ENCODE measurements around the gene OR8B12.

Gene OR8B12

GRCh38 chr11:124543554-124543953 is at the start of gene OR8B12:
Gene OR8B12 (minus strand): TSS chr11:124543654. CDS start chr11:124543654, 0 bp downstream.
- Histone ChIP-seq H3K4me1 (ENCODE audit: control insufficient read depth, low read depth, low read length) (no peaks in the 10 kb centered on the region), H3K27me3 (ENCODE audit: control insufficient read depth, insufficient read depth, low read length) (no peaks in the 10 kb centered on the region), H3K36me3 (ENCODE audit: control insufficient read depth, low read depth, low read length) (no peaks in the 10 kb centered on the region), H3K4me3 (ENCODE audit: low read length) (no peak within 1 kb of the TSS), H3K9me3 (ENCODE audit: control insufficient read depth, low read depth, low read length) (no peaks in the 10 kb centered on the region), H3K27ac (ENCODE audit: low read length) (no peak within 1 kb of the TSS), H3K9ac (ENCODE audit: low read length) (no peak within 1 kb of the TSS)

- no peak overlapping the region for H3K4me3 ChIP-seq (ENCODE audit: low read length)
- no peaks in the 10 kb centered on the region for H3K27me3 ChIP-seq (ENCODE audit: control insufficient read depth, insufficient read depth, low read length)
- no peaks in the 10 kb centered on the region for H3K4me1 ChIP-seq (ENCODE audit: control insufficient read depth, low read depth, low read length)
- H3K36me3 ChIP-seq (ENCODE audit: control insufficient read depth, low read depth, low read length) = no peaks in the 10 kb centered on the region
- H3K9me3 ChIP-seq (ENCODE audit: control insufficient read depth, low read depth, low read length) = no peaks in the 10 kb centered on the region
- no peak overlapping the region for H3K9ac ChIP-seq (ENCODE audit: low read length)
- no peak overlapping the region for H3K27ac ChIP-seq (ENCODE audit: low read length)
Measured at GRCh38 chr11:124592627-124593026, 49.2 kb upstream of the OR8B12 start.

- H3K4me1 ChIP-seq (ENCODE audit: control insufficient read depth, low read depth, low read length) = no peaks in the 10 kb centered on the region
- no peak overlapping the region for H3K9ac ChIP-seq (ENCODE audit: low read length)
- no peak overlapping the region for H3K4me3 ChIP-seq (ENCODE audit: low read length)
- H3K9me3 ChIP-seq (ENCODE audit: control insufficient read depth, low read depth, low read length) = no peaks in the 10 kb centered on the region
- no peaks in the 10 kb centered on the region for H3K27me3 ChIP-seq (ENCODE audit: control insufficient read depth, insufficient read depth, low read length)
- no peak overlapping the region for H3K27ac ChIP-seq (ENCODE audit: low read length)
- H3K36me3 ChIP-seq (ENCODE audit: control insufficient read depth, low read depth, low read length) = no peaks in the 10 kb centered on the region
Measured at GRCh38 chr11:124591430-124591829, 48.0 kb upstream of the OR8B12 start.

GRCh38 chr11:124586238-124586860 is 42.9 kb upstream of the OR8B12 start:
- no peaks in the 10 kb centered on the region for H3K36me3 ChIP-seq (ENCODE audit: control insufficient read depth, low read depth, low read length)
- H3K27ac ChIP-seq (ENCODE audit: low read length) = no peak overlapping the region
- no peak overlapping the region for H3K9ac ChIP-seq (ENCODE audit: low read length)
- no peaks in the 10 kb centered on the region for H3K27me3 ChIP-seq (ENCODE audit: control insufficient read depth, insufficient read depth, low read length)
- no peak overlapping the region for H3K4me3 ChIP-seq (ENCODE audit: low read length)
- H3K4me1 ChIP-seq (ENCODE audit: control insufficient read depth, low read depth, low read length) = no peaks in the 10 kb centered on the region
- H3K9me3 ChIP-seq (ENCODE audit: control insufficient read depth, low read depth, low read length) = no peaks in the 10 kb centered on the region

- H3K27ac ChIP-seq (ENCODE audit: low read length) = no peak overlapping the region
- H3K9ac ChIP-seq (ENCODE audit: low read length) = no peak overlapping the region
- no peaks in the 10 kb centered on the region for H3K36me3 ChIP-seq (ENCODE audit: control insufficient read depth, low read depth, low read length)
- H3K4me1 ChIP-seq (ENCODE audit: control insufficient read depth, low read depth, low read length) = no peaks in the 10 kb centered on the region
- no peak overlapping the region for H3K4me3 ChIP-seq (ENCODE audit: low read length)
- no peaks in the 10 kb centered on the region for H3K9me3 ChIP-seq (ENCODE audit: control insufficient read depth, low read depth, low read length)
- H3K27me3 ChIP-seq (ENCODE audit: control insufficient read depth, insufficient read depth, low read length) = no peaks in the 10 kb centered on the region
Measured at GRCh38 chr11:124584681-124585372, 41.4 kb upstream of the OR8B12 start.

GRCh38 chr11:124583781-124584180 is 40.3 kb upstream of the OR8B12 start:
- Histone ChIP-seq H3K36me3 (ENCODE audit: control insufficient read depth, low read depth, low read length) (no peaks in the 10 kb centered on the region), H3K27me3 (ENCODE audit: control insufficient read depth, insufficient read depth, low read length) (no peaks in the 10 kb centered on the region), H3K9ac (ENCODE audit: low read length) (no peak overlapping the region), H3K4me1 (ENCODE audit: control insufficient read depth, low read depth, low read length) (no peaks in the 10 kb centered on the region), H3K9me3 (ENCODE audit: control insufficient read depth, low read depth, low read length) (no peaks in the 10 kb centered on the region), H3K4me3 (ENCODE audit: low read length) (no peak overlapping the region), H3K27ac (ENCODE audit: low read length) (no peak overlapping the region)

- H3K27me3 ChIP-seq (ENCODE audit: control insufficient read depth, insufficient read depth, low read length) = no peaks in the 10 kb centered on the region
- H3K36me3 ChIP-seq (ENCODE audit: control insufficient read depth, low read depth, low read length) = no peaks in the 10 kb centered on the region
- no peak overlapping the region for H3K27ac ChIP-seq (ENCODE audit: low read length)
- H3K4me1 ChIP-seq (ENCODE audit: control insufficient read depth, low read depth, low read length) = no peaks in the 10 kb centered on the region
- H3K9ac ChIP-seq (ENCODE audit: low read length) = no peak overlapping the region
- H3K4me3 ChIP-seq (ENCODE audit: low read length) = no peak overlapping the region
- no peaks in the 10 kb centered on the region for H3K9me3 ChIP-seq (ENCODE audit: control insufficient read depth, low read depth, low read length)
Measured at GRCh38 chr11:124582565-124582964, 39.1 kb upstream of the OR8B12 start.

GRCh38 chr11:124581817-124582216 is 38.4 kb upstream of the OR8B12 start:
- H3K27ac ChIP-seq (ENCODE audit: low read length) = no peak overlapping the region
- no peaks in the 10 kb centered on the region for H3K9me3 ChIP-seq (ENCODE audit: control insufficient read depth, low read depth, low read length)
- H3K4me3 ChIP-seq (ENCODE audit: low read length) = no peak overlapping the region
- no peaks in the 10 kb centered on the region for H3K27me3 ChIP-seq (ENCODE audit: control insufficient read depth, insufficient read depth, low read length)
- H3K4me1 ChIP-seq (ENCODE audit: control insufficient read depth, low read depth, low read length) = no peaks in the 10 kb centered on the region
- no peak overlapping the region for H3K9ac ChIP-seq (ENCODE audit: low read length)
- H3K36me3 ChIP-seq (ENCODE audit: control insufficient read depth, low read depth, low read length) = no peaks in the 10 kb centered on the region

- no peaks in the 10 kb centered on the region for H3K36me3 ChIP-seq (ENCODE audit: control insufficient read depth, low read depth, low read length)
- H3K4me1 ChIP-seq (ENCODE audit: control insufficient read depth, low read depth, low read length) = no peaks in the 10 kb centered on the region
- no peak overlapping the region for H3K4me3 ChIP-seq (ENCODE audit: low read length)
- no peak overlapping the region for H3K27ac ChIP-seq (ENCODE audit: low read length)
- H3K9ac ChIP-seq (ENCODE audit: low read length) = no peak overlapping the region
- peaks cover 4% of the 10 kb centered on the region for H3K9me3 ChIP-seq (ENCODE audit: control insufficient read depth, low read depth, low read length)
- no peaks in the 10 kb centered on the region for H3K27me3 ChIP-seq (ENCODE audit: control insufficient read depth, insufficient read depth, low read length)
Measured at GRCh38 chr11:124578761-124579160, 35.3 kb upstream of the OR8B12 start.

GRCh38 chr11:124577716-124578427 is 34.4 kb upstream of the OR8B12 start:
- no peak overlapping the region for H3K9ac ChIP-seq (ENCODE audit: low read length)
- no peak overlapping the region for H3K27ac ChIP-seq (ENCODE audit: low read length)
- no peaks in the 10 kb centered on the region for H3K27me3 ChIP-seq (ENCODE audit: control insufficient read depth, insufficient read depth, low read length)
- H3K9me3 ChIP-seq (ENCODE audit: control insufficient read depth, low read depth, low read length) = peaks cover 4% of the 10 kb centered on the region
- H3K36me3 ChIP-seq (ENCODE audit: control insufficient read depth, low read depth, low read length) = no peaks in the 10 kb centered on the region
- no peaks in the 10 kb centered on the region for H3K4me1 ChIP-seq (ENCODE audit: control insufficient read depth, low read depth, low read length)
- H3K4me3 ChIP-seq (ENCODE audit: low read length) = no peak overlapping the region

GRCh38 chr11:124570160-124570559 is 26.7 kb upstream of the OR8B12 start:
- no peaks in the 10 kb centered on the region for H3K36me3 ChIP-seq (ENCODE audit: control insufficient read depth, low read depth, low read length)
- peaks cover 4% of the 10 kb centered on the region for H3K9me3 ChIP-seq (ENCODE audit: control insufficient read depth, low read depth, low read length)
- H3K4me3 ChIP-seq (ENCODE audit: low read length) = no peak overlapping the region
- H3K4me1 ChIP-seq (ENCODE audit: control insufficient read depth, low read depth, low read length) = no peaks in the 10 kb centered on the region
- H3K27me3 ChIP-seq (ENCODE audit: control insufficient read depth, insufficient read depth, low read length) = no peaks in the 10 kb centered on the region
- H3K27ac ChIP-seq (ENCODE audit: low read length) = no peak overlapping the region
- H3K9ac ChIP-seq (ENCODE audit: low read length) = no peak overlapping the region
